ENCODE data around the gene SLC22A13. TPM values are rescaled to one million over a fixed set of nuclear protein-coding genes. Genes with fewer than 3 reads are reported as not detected.
"Not testable (repeated sequence)": the region's sequence is repeated elsewhere in the genome, so short reads cannot be mapped to it uniquely, and the experiment has no call there.

The SLC22A13 gene
- total and polyA plus RNA-seq, 10 of the 15 experiments (the other 5 are each of a cell fraction or from before 2014, with no cell fraction given): 0.03 to 0.19 (median 0.11) TPM; not detected in 5

GRCh38 chr3:38318766-38319671 lies 53.4 kb downstream of the SLC22A13 start (continued):
- TF ChIP-seq ZBTB40 (IDR thresholded peaks at IDR 0.05; ENCODE audit: borderline replicate concordance) (no peak), MLLT1 (IDR thresholded peaks at IDR 0.05) (no peak), CHD2 (IDR thresholded peaks at IDR 0.05; ENCODE audit: borderline replicate concordance, low read depth, low read length) (no peak), DPF2 (IDR thresholded peaks at IDR 0.05) (no peak), PBX3 (IDR thresholded peaks at IDR 0.05; ENCODE audit: insufficient replicate concordance, low read depth, low read length) (no peak), RB1 (IDR thresholded peaks at IDR 0.05; ENCODE audit: borderline replicate concordance) (no peak), HDAC2 (IDR thresholded peaks at IDR 0.05) (no peak), MTA3 (IDR thresholded peaks at IDR 0.05; ENCODE audit: borderline replicate concordance, low read length) (no peak), PAX5 (IDR thresholded peaks at IDR 0.05; ENCODE audit: borderline replicate concordance, low read depth, low read length) (no peak)

- H3K4me3 ChIP-seq; H2AFZ ChIP-seq (ENCODE audit: control insufficient read depth, low read depth, low read length); POLR2A ChIA-PET; SMC1A ChIA-PET (ENCODE audit: uncharacterized antibody, unreplicated experiment); BruUV-seq (replicated peaks); CTCF ChIA-PET; H3K4me1 ChIP-seq (ENCODE audit: control insufficient read depth, insufficient read depth, low read length); H3K9me3 ChIP-seq (replicated peaks; ENCODE audit: control insufficient read depth, insufficient read depth, low read length); H3K79me2 ChIP-seq (ENCODE audit: control insufficient read depth, insufficient read depth, low read length); FAIRE-seq; RAD21 ChIA-PET (ENCODE audit: unreplicated experiment); ATAC-seq; H3K27me3 ChIP-seq (replicated peaks in 1 of 2; ENCODE audit: control insufficient read depth in 2 of 2, insufficient read depth in 2 of 2, low read length in 1 of 2); H3K4me2 ChIP-seq (ENCODE audit: control insufficient read depth, insufficient read depth); in situ Hi-C loops (cut with MboI); H4K20me1 ChIP-seq (ENCODE audit: control insufficient read depth, insufficient read depth); H3K36me3 ChIP-seq (ENCODE audit: control insufficient read depth in 2 of 2, insufficient read depth in 2 of 2, low read length in 1 of 2); H3K27ac ChIP-seq (ENCODE audit: control insufficient read depth, insufficient read depth); DNase-seq (ENCODE audit: low read depth, low spot score); H3K9ac ChIP-seq (ENCODE audit: control insufficient read depth, insufficient read depth, low read length): not testable (repeated sequence)
- 47% methylated on average over 4 of the region's 4 CpGs for WGBS (ENCODE audit: insufficient coverage, insufficient replicate concordance, low lambda C conversion rate, missing lambda C conversion rate)
- intact Hi-C loops (cut with micrococcal nuclease; ENCODE audit: unreplicated experiment): loop anchor here (10.0 kb wide), 1 partner anchor 334 kb away; no protein-coding TSS in a partner anchor
These were observed 55.0 kb downstream of the SLC22A13 start for GRCh38 chr3:38320638-38321037.
